DOHH2 (cell line): ENCODE results near the gene MAP4K4.

Experiments
- EZH2phosphoT487 ChIP-seq: fragments of 200-600 bp; sonication (generic); IDR thresholded peaks from 2 replicates; pipeline ENCODE4 v1.6.1; 2017; ENCODE audit warnings: borderline replicate concordance, mild to moderate bottlenecking, antibody characterized with exemption, low read length, moderate library complexity, mixed read lengths
- TF ChIP-seq, protein P1 (sequence below): fragments of 200-600 bp; sonication (generic); IDR thresholded peaks from one replicate; pipeline ENCODE4 v1.5.1; 2014; ENCODE audit warnings: antibody characterized with exemption, mild to moderate bottlenecking, low read depth, low read length; ENCODE audit not compliant: poor library complexity, severe bottlenecking

DNA sequence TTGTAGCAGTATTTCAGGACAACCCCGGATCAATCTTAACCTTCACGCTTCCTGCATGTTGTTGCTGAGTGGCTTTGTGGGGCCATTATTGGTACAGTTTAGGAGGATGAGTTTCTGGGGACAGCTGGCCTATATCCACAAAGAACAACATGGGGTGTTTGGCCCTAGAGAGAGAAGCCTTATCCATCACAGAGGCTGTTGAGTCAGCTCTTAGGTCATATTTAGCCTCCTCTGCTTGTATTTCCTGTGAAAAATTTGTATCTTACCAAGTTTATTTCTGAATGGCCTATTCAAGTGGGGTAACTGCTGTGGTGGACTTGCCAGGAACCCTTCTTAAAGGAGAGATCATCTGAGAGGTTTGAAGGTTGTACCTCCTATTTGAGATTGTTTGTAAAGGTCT lies 77.6 kb downstream of the MAP4K4 start:
- TF ChIP-seq, protein P1, sequence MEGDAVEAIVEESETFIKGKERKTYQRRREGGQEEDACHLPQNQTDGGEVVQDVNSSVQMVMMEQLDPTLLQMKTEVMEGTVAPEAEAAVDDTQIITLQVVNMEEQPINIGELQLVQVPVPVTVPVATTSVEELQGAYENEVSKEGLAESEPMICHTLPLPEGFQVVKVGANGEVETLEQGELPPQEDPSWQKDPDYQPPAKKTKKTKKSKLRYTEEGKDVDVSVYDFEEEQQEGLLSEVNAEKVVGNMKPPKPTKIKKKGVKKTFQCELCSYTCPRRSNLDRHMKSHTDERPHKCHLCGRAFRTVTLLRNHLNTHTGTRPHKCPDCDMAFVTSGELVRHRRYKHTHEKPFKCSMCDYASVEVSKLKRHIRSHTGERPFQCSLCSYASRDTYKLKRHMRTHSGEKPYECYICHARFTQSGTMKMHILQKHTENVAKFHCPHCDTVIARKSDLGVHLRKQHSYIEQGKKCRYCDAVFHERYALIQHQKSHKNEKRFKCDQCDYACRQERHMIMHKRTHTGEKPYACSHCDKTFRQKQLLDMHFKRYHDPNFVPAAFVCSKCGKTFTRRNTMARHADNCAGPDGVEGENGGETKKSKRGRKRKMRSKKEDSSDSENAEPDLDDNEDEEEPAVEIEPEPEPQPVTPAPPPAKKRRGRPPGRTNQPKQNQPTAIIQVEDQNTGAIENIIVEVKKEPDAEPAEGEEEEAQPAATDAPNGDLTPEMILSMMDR, result no peak
- TF ChIP-seq EZH2phosphoT487, result no peak
